ENCODE measurements around the gene LHB. TPM values are rescaled to one million over a fixed set of nuclear protein-coding genes. Genes with fewer than 3 reads are reported as not detected.

Gene LHB
- total RNA-seq = not detected

DNA sequence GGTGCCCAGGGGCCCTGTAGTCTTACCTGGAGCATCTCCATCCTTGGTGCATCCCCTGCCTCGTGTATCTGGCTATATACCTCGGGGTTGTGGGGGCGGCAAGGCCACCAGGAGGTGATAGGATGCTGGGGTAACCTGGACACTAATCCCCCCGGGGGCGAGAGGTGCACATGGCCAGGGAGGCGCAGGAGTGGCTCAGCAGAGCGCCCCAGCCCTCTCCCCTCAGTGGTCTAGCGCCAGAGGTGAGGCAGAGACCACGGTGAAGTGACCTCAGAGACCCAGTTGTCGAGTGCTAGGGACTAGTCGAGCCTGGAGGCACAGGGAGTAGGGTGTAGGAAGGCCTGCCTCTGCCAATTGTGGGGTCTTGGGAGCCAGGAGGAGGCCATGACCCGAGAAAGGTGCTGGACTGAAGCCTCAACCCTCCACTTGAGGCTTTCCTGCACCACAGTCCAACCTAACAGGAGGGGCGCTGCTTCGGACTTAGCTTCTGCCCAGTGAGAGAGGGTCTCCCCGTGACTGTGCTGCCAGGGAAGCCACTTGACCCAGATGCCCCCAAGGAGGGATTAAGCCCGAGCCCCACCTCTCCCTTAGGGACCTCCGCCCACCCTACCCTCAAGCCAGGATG, at the start of gene LHB:
LHB (minus strand) TSS at position 51 of the 625 bp plus-strand sequence; CDS start at position 41, 10 bp downstream.

DNA sequence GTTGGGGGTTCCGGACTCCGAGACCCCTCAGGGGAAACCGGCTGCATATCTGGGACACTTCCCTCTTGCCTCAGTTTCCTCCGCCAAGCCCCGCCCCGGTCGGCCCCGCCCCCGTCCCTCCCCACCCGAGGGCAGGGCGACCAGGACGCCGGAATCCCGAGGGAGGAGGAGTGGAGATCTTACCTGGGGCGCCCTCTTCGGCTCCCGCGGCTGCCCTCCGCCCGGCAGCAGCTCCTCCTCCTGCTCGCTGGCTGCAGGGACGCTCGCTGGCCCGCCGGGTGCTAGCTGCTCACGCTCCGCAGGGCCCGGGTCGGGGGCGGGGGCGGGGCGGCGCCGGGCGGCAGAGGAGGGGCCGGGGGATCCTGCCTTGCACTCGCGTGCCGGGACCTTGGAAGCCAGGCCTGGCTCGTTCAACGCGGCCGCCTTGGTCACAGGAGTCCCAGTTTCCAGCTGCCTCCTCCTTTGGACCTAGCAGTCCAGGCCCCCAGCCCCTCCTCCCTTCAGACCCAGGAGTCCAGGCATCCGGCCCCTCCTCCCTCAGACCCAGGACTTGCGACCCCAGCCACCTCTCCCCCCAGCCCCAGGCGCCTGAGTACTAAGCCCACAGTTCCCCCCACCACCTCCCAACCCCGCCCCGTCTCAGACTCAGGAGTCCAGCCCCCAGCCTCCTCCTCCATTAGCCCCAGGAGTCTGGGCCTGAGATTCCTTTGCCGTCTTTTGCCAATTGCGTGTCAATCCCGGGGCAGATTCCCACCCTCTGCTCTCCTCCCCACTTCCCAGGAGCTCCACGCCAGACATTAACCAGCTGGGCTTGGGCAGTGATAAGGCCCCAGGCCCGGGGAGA, 48.1 kb upstream of the LHB start, which contains the start of gene NTF4:
NTF4 (minus strand) TSS at position 51 of the 844 bp plus-strand sequence. CDS start 2,821 bp downstream, outside the sequence.

DNA sequence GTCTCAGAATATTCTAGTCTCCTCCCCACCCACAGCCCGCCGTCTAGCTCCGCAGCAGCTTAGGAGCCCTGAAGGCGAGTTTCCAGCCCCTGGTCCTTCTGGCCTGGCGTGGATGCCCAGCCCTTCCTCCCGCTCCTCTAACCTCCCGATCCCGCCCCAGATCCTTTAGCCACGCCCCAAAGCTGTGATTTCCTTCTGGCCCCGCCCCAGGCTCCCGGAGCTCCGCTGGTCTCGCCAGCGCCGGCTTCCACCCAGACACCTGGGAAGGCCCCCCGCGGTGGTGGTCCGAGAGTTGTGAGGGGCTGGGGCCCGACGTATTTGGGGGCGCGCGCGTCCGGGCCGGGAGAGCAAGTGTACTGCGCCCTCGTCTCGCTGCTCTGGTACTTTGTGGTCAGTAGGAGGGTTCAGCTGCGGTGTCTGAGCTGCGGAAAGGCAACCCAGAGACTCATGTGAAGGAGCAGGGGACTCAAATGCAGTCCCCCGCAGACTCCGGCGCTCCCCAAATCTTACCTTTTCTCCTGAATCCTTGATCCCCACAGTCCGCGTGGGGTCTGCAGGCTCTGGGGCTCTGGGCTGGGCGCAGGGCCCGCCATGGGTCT, 40.8 kb upstream of the LHB start, which contains the start of gene CGB7:
CGB7 (minus strand) TSS at position 114 of the 599 bp plus-strand sequence. CDS start 2,374 bp downstream, outside the sequence.

DNA sequence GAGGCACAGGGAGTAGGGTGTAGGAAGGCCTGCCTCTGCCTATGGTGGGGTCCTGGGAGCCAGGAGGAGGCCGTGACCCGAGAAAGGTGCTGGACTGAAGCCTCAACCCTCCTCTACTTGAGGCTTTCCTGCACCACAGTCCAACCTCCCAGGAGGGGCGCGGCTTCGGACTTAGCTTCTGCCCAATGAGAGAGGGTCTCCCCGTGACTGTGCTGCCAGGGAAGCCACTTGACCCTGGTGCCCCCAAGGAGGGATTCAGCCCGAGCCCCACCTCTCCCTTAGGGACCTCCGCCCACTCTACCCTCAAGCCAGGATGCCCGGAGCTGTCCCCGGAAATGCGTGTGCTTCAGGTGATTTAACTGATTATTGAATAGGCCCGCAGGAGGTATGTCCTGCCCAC, 32.1 kb upstream of the LHB start, which contains the start of gene CGB8:
CGB8 (minus strand) TSS at position 101 of the 400 bp plus-strand sequence. CDS start 372 bp downstream, outside the sequence.

DNA sequence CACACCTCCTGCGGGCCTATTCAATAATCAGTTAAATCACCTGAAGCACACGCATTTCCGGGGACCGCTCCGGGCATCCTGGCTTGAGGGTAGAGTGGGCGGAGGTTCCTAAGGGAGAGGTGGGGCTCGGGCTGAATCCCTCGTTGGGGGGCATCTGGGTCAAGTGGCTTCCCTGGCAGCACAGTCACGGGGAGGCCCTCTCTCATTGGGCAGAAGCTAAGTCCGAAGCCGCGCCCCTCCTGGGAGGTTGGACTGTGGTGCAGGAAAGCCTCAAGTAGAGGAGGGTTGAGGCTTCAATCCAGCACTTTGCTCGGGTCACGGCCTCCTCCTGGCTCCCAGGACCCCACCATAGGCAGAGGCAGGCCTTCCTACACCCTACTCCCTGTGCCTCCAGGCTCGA, 26.7 kb upstream of the LHB start, which contains the start of gene CGB5:
CGB5 (plus strand) TSS at position 301 of the 400 bp plus-strand sequence. CDS start 362 bp downstream, outside the sequence.

DNA sequence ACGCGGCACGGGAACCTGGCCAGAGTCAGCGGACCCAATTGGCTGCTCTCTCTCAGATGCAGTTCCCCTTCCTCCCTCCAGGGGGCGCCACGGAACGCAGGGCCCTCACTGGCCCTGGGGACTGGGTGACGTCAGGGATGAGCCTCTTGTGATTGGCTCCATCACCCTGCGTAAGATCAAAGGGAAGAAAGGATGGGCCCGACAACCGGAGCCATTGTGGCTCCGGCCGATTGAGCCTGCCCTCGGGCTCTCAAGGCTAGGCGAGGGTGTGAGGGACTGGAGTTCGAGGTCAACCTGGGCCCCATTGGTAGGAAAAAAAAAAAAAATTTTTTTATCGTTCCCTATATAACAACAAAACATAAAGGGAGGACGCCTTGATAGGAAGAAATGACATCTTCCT, 19.9 kb upstream of the LHB start, which contains the start of gene CGB1:
CGB1 (minus strand) TSS at position 81 of the 400 bp plus-strand sequence. CDS start 184 bp downstream, outside the sequence.

DNA sequence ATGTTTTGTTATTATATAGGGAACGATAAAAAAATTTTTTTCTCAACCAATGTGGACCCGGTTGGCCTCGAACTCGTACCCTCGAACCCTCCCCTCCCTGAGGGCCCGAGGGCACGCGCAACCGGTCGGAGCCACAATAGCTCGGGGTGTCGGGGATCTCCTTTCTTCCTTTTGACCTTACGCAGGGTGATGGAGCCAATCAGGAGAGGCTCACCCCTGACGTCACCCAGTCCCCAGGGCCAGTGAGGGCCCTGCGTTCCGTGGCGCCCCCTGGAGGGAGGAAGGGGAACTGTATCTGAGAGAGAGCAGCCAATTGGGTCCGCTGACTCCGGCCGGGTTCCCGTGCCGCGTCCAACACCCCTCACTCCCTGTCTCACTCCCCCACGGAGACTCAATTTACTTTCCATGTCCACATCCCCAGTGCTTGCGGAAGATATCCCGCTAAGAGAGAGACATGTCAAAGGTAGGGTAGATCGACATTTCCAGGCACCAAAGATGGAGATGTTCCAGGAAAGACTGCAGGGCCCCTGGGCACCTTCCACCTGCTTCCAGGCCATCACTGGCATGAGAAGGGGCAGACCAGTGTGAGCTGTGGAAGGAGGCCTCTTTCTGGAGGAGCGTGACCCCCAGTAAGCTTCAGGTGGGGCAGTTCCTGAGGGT, 14.9 kb upstream of the LHB start, which contains the start of gene CGB2:
CGB2 (plus strand) TSS at position 249 of the 660 bp plus-strand sequence; CDS start at position 455, 206 bp downstream.

DNA sequence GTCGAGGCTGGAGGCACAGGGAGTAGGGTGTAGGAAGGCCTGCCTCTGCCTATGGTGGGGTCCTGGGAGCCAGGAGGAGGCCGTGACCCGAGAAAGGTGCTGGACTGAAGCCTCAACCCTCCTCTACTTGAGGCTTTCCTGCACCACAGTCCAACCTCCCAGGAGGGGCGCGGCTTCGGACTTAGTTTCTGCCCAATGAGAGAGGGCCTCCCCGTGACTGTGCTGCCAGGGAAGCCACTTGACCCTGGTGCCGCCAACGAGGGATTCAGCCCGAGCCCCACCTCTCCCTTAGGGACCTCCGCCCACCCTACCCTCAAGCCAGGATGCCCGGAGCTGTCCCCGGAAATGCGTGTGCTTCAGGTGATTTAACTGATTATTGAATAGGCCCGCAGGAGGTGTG, 7.3 kb upstream of the LHB start, which contains the start of gene CGB3:
CGB3 (minus strand) TSS at position 101 of the 400 bp plus-strand sequence. CDS start 362 bp downstream, outside the sequence.

DNA sequence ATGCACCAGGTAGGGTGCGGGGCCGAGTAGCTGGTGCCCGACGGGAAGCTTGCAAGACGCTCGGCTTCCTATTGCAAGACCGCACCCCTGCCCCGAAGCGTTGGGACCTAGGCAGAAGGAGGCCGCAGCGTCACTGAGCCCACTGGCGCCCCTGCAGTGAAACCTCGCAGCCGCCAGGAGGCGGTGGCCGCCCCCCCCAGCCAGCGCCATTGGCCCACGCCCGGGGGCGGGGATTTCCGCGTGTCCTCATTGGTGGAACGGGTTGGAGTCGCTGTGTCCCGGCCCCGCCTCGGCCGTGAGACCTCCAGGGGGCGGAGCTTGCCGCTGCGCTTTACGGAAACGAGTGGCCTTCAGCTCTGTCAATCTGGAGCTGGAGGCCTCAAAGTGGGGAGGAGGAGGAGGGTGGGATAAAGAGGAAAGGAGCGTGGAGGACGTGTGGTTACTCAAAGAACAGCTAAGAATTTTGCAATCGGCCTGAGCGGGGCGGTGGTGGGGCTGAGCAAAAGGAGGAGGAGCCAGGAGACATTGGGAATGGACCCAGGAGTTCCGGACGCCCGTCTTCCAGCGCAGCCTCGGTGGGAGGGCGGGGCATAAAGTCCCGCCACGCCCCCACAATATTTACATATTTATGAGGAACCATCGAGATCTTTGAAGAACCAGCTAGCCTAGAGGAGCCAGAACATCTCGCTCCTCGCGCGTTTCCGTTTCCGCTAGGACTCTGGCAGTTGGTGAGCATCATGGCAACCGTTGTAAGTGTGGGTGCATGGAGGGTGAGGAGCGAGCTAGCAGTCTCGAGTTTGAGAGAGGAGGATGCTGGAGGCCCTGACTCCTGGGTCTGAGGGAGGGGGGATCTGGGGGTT, 23.5 kb downstream of the LHB start, which contains the start of the genes GYS1 and RUVBL2:
GYS1 (minus strand) TSS at position 135 of the 860 bp plus-strand sequence. CDS start 197 bp downstream, outside the sequence.
RUVBL2 (plus strand) TSS at position 713 of the 860 bp plus-strand sequence; CDS start at position 738, 25 bp downstream.

Other genes with a start within 250 kb of the LHB start
- gene BCAT2, start 206.1 kb downstream of the LHB start, total RNA-seq = 27.3 TPM
- gene HSD17B14, start 180.6 kb downstream of the LHB start, total RNA-seq = 13.8 TPM
- 10.8 TPM for gene PLEKHA4, start 148.5 kb downstream of the LHB start, total RNA-seq
- gene PPP1R15A, start 144.7 kb downstream of the LHB start, total RNA-seq = 42.4 TPM
- 0.22 TPM for gene TULP2, start 118.3 kb downstream of the LHB start, total RNA-seq
- gene NUCB1, start 116.8 kb downstream of the LHB start, total RNA-seq = 153 TPM
- gene DHDH, start 83.4 kb downstream of the LHB start, total RNA-seq = not detected
- gene BAX, start 62.2 kb downstream of the LHB start, total RNA-seq = 24.8 TPM
- 1,146 TPM for gene FTL, start 51.8 kb downstream of the LHB start, total RNA-seq
- 47.8 TPM for gene GYS1, start 23.8 kb downstream of the LHB start, total RNA-seq
- gene RUVBL2, start 23.2 kb downstream of the LHB start, total RNA-seq = 93.5 TPM
- not detected for gene CGB3, start 7.2 kb upstream of the LHB start, total RNA-seq
- not detected for gene CGB2, start 14.8 kb upstream of the LHB start, total RNA-seq
- gene CGB1, start 19.8 kb upstream of the LHB start, total RNA-seq = not detected
- not detected for gene CGB5, start 26.8 kb upstream of the LHB start, total RNA-seq
- gene CGB8, start 32.0 kb upstream of the LHB start, total RNA-seq = not detected
- not detected for gene CGB7, start 40.7 kb upstream of the LHB start, total RNA-seq
- gene NTF4, start 47.7 kb upstream of the LHB start, total RNA-seq = 0.93 TPM
- gene KCNA7, start 55.6 kb upstream of the LHB start, total RNA-seq = 0.22 TPM
- 301 TPM for gene SNRNP70, start 68.4 kb upstream of the LHB start, total RNA-seq
- gene LIN7B, start 97.3 kb upstream of the LHB start, total RNA-seq = 12.2 TPM
- 2.0 TPM for gene C19orf73, start 102.1 kb upstream of the LHB start, total RNA-seq
- 27.9 TPM for gene PPFIA3, start 102.5 kb upstream of the LHB start, total RNA-seq
- 18.6 TPM for gene HRC, start 138.3 kb upstream of the LHB start, total RNA-seq
- gene TRPM4, start 140.7 kb upstream of the LHB start, total RNA-seq = 16.3 TPM

All from camera-type eye (tissue), 1 donor.